ENCODE measurements around the gene TMEM273. TPM values are rescaled to one million over a fixed set of nuclear protein-coding genes. Genes with fewer than 3 reads are reported as not detected.

The TMEM273 gene
- total RNA-seq, 2 donors from 2014 or later, result 22.5 to 88.0 TPM

DNA sequence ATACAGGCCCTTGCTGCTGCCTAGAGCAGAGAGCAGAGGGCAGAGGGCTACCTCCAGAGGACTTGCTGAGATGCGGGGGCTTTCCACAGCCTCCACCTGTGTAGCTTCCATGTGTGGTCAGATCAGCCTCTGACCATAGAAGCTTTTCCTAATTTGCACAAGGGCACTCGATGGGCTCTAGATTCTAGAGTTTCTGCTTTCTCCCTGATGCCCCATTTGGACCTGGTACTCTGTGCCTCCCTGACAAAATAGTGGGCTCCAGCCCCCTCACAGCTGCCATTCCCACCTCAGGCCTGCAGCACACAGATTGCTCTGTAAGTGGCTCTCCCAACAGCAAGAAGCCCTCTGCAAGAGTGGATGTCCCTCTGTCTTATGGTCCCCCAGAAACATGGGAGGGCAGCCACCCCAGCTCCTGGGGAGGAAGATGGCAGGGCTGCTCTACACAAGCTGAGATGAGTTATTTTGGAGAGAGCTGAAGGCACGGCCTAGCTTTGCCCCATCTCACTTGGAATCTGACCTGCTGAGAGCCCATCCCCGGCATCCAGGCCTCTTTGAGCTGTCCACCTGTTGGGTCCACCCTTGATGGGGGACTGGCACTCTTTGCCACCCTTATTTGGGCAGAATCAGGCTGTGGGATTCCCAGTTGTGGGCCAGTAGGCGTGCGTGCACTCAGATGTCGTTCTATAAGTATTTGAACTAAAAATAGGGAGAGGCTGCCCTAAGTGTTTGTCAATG is 16.7 kb downstream of the TMEM273 start:
- Mint-ChIP-seq H3K27ac (no peak overlapping the region), H3K4me3 (no peak overlapping the region), H3K4me1 (ENCODE audit: low read depth) (peaks cover 16% of the 10 kb centered on the region), H3K9me3 (no peaks in the 10 kb centered on the region), H3K36me3 (ENCODE audit: insufficient read depth in 2 of 2) (peaks cover 0 to under 1% of the 10 kb centered on the region in 2 donors), H3K27me3 (ENCODE audit: low read depth) (peaks cover 5% of the 10 kb centered on the region)
- no peak for DNase-seq
- ATAC-seq (replicated peaks in 1 of 2), result no peak

DNA sequence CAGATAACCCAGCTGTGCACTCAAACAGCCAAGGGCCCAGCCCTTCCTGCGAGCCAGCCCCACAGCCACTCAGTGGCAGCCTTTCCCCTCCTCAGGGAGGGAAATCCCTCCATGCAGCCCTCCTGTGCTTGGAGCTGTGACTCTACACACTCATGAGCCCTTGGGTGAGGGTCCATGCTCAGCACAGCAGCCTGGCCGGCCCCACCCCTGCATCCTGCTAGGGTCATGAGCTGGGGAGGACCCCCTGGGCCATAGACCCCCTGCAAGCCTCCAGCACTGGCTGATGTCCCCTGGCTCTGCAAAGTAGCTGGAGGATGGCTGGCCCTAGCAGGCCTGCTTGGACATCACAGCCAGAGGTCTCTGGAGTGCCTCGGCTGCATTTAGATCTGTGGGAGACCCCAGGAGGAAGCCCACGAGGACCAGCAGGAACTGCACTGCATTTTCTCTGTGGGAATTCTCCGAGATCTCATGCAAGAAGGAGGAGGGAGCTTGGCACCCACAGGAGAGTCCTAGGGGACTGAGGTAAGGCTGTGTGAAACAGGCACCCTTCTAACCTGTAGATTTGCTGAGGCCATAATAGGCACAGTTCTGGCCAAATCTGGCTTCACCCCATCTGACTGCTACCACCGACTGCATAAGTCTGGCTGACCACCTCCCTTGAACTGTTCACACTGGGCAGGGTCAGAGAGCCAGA is 17.4 kb downstream of the TMEM273 start:
- H3K36me3 Mint-ChIP-seq (ENCODE audit: insufficient read depth in 2 of 2), result peaks cover 0 to 3% of the 10 kb centered on the region in 2 donors

DNA sequence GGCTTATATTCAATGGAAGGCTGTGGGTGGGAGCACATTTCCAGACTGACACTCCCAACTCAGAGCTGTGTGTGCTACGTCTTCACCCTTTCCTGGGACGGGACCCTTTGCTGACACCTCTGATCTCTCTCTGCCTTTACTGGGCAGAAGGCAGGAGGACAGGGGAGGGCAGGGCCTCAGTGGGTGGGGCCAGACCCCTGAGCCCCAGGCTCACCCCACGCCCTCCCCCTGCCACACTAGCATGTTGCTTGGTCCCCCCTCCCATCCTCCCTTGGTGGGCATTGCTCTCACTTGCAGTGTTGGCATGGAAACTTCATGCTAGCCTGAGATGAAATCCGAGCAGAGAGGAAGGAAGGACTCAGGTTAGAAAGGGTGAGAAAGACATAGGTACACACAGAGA is 18.4 kb downstream of the TMEM273 start:
- H3K36me3 Mint-ChIP-seq (ENCODE audit: insufficient read depth in 2 of 2), result peaks cover 0 to 3% of the 10 kb centered on the region in 2 donors
- ATAC-seq (replicated peaks in 1 of 2), result no peak
- peaks cover 14% of the 10 kb centered on the region for H3K4me1 Mint-ChIP-seq (ENCODE audit: low read depth)
- H3K27me3 Mint-ChIP-seq (ENCODE audit: low read depth), result peaks cover 5% of the 10 kb centered on the region
- DNase-seq, result no peak
- H3K27ac Mint-ChIP-seq, result no peak overlapping the region
- H3K4me3 Mint-ChIP-seq, result no peak overlapping the region
- no peaks in the 10 kb centered on the region for H3K9me3 Mint-ChIP-seq

More for the DNA sequence above, 17.4 kb downstream of the TMEM273 start:
- H3K27ac Mint-ChIP-seq, result peak overlapping the region; percentile 13
- ATAC-seq (replicated peaks in 1 of 2), result no peak
- no peak for DNase-seq
- H3K4me3 Mint-ChIP-seq, result no peak overlapping the region
- H3K27me3 Mint-ChIP-seq (ENCODE audit: low read depth), result peaks cover 5% of the 10 kb centered on the region
- peaks cover 15% of the 10 kb centered on the region for H3K4me1 Mint-ChIP-seq (ENCODE audit: low read depth)
- no peaks in the 10 kb centered on the region for H3K9me3 Mint-ChIP-seq

DNA sequence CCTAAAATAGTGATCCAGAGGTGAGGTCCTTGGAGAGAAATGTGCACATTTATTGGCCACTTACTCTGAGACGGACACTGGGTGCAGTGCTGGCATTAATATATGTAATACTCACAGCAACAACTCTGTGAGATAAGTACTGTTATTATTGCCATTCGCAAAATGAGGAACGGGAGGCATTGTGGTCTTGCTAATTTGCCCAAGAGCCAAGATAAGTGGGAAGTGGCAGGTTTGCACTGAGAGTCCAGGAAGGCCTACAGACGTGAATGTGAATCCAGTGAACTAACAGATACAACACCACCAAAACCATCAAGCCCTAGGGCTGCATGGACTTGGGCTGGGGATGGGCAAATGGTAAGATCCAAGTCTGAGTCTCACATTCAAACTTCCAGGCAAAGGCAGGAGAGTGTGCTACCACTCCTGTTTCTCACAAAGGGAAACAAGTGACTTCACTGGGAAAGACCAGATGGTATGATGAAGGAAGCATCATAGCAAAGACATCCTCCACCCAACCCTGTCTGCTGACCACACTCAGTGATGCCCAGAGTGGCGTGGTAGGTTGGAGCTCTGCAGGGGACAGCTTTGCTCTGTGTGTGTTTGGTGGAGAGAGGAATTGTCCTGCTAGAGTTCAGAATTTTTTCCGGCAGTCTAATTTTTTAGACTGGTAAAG is 19.2 kb downstream of the TMEM273 start:
- H3K36me3 Mint-ChIP-seq (ENCODE audit: insufficient read depth in 2 of 2), result peaks cover 2 to 5% of the 10 kb centered on the region in 2 donors
- H3K4me1 Mint-ChIP-seq (ENCODE audit: low read depth), result peaks cover 14% of the 10 kb centered on the region
- H3K27ac Mint-ChIP-seq, result no peak overlapping the region
- H3K27me3 Mint-ChIP-seq (ENCODE audit: low read depth), result peaks cover 12% of the 10 kb centered on the region
- no peaks in the 10 kb centered on the region for H3K9me3 Mint-ChIP-seq
- H3K4me3 Mint-ChIP-seq, result no peak overlapping the region
- ATAC-seq (replicated peaks in 1 of 2) (no peak), DNase-seq (no peak)

DNA sequence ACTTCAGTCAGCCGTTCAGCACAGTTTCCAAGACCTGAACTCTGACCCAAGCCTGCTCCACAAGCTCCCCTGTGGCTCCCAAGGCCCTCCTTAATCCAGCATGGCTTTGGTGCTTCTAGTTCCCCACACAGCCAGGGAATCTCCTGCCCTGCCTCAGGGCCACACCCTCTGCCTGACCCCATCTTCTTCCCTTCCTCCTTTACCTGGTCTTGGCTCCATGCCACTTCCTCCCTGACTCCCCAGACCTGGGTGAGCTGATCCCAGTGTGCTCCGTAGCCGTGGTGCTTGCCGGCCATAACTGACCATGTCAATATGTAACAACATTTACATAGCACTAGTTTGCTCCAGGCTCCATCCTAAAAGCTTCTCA is 20.0 kb downstream of the TMEM273 start:
- peaks cover 15% of the 10 kb centered on the region for H3K4me1 Mint-ChIP-seq (ENCODE audit: low read depth)
- peaks cover 2 to 5% of the 10 kb centered on the region in 2 donors for H3K36me3 Mint-ChIP-seq (ENCODE audit: insufficient read depth in 2 of 2)
- H3K9me3 Mint-ChIP-seq, result no peaks in the 10 kb centered on the region
- H3K27ac Mint-ChIP-seq, result peak overlapping the region; percentile 43
- no peak for DNase-seq
- no peak for ATAC-seq (replicated peaks in 1 of 2)
- H3K4me3 Mint-ChIP-seq, result no peak overlapping the region
- peaks cover 8% of the 10 kb centered on the region for H3K27me3 Mint-ChIP-seq (ENCODE audit: low read depth)

DNA sequence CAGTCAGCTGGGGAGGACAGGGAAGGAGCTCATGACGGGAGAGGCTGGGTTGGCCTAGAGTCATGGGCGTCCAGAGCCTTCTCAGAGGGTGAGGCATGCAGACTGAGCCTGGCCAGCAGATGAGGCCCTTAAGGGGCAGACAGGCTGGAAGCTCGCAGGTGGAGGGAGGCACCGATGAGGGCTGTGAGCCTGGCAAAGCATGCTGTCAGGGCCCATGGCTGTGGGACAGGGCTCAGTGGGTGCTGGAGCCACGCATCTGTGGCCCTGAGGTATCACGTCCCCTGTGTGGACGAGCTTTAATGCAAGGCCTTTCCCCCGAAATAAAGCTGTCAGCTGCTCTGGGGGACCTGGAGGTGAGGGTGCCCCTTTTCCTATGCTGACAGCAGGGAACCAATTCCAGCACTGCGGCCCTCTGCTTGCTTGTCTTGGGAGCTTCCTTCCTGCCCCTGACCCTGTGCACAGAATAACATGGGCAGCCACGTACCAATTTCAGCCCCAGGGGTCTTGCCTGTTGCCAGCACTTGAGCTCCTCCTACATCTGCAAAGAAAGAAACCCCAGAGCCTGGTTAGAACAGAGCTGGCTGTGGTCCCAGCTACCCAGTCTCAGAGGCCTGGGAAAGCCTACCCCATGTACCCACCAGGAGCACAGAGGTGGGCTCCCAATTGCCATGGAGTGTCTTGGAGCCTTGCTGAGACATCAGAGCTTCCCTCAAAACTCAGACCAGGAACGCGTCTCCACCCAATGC is 20.6 kb downstream of the TMEM273 start:
- H3K9me3 Mint-ChIP-seq, result no peaks in the 10 kb centered on the region

DNA sequence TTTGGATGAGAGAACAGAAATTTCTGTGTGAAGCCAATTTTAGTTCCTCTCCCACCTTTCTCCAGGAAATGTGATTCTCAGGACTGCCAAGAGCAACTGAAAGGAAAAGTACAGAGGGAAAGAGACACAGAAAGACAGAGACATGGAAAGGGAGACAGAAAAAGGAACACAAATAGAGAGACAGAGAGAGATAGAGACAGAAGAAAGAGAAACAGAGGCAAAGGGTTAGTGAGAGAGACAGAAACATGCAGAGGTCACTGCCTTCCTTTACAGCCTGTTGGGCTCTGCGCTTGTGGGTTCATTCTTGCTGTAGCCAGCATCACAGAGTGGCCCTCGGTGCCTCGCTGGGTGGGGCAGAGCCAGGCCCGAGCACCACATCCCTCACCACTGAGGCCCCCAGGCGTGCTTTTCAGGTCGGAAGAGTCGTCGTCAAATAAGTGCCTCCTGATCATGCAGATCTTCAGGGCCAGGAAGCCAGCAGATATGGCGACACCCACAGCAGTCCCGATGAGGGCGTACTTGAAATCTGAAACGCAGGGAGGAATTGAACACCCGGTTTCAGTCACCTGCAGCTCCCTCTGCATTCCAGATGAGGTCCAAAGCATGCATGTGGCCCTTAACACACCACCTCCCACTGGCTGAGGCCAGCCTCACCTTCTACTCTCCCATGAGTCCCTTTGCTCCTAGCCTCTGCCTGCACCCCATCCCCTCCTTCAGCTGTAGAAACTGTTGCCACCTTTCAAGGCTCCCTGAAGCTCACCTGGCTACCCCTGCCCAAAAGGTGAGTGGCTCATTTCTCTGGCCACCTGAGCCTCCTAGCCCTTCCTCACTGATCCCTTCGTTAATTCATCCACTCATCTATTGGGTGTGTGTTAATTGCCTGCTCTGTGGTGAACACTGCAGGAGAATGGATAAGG is 21.4 kb downstream of the TMEM273 start:
- H3K9me3 Mint-ChIP-seq, result no peaks in the 10 kb centered on the region
- peak overlapping the region; percentile 58 for H3K27ac Mint-ChIP-seq
- ATAC-seq (replicated peaks in 1 of 2) (no peak), DNase-seq (no peak)
- H3K4me3 Mint-ChIP-seq, result peak overlapping the region in 1 of 2 donors; percentile 11
- H3K36me3 Mint-ChIP-seq (ENCODE audit: insufficient read depth in 2 of 2), result peaks cover 2 to 5% of the 10 kb centered on the region in 2 donors
- H3K27me3 Mint-ChIP-seq (ENCODE audit: low read depth), result peaks cover 12% of the 10 kb centered on the region
- peaks cover 20% of the 10 kb centered on the region for H3K4me1 Mint-ChIP-seq (ENCODE audit: low read depth)

More for the DNA sequence above, 20.6 kb downstream of the TMEM273 start:
- Mint-ChIP-seq H3K4me1 (ENCODE audit: low read depth) (peaks cover 15% of the 10 kb centered on the region), H3K27me3 (ENCODE audit: low read depth) (peaks cover 8% of the 10 kb centered on the region), H3K27ac (no peak overlapping the region), H3K36me3 (ENCODE audit: insufficient read depth in 2 of 2) (peaks cover 2 to 5% of the 10 kb centered on the region in 2 donors), H3K4me3 (no peak overlapping the region)
- no peak for DNase-seq
- no peak for ATAC-seq (replicated peaks in 1 of 2)

DNA sequence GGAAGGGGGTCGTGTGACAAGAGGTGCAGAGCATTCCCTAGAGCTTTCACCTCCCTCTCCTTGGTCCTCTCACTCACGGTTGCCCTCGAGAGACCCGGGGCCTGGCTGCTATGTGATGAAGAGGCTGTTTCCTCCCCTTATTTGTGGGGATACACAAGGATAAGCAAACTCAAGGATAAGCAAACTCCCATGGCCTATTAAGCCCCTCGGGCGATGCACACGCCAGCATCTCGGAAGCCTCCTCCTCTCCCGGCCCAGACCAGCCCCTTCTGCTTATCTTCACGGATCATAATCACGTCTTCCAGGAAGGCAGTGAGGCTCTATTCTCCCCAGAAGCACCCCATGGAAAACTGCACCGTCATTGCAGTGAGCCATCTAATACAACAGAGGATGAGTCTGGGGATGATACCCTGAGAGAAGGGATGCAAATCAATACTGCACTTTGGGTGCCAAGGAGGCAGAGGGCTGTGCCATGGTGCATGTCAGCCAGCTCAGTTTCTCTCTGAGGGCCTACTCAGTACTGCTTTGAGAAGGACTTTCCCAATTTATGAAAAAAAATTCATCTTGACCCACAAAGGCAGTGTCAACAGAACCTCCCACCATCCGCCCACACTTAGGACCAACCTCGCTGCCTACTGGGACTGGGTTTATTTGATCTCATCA is 22.2 kb downstream of the TMEM273 start:
- DNase-seq, result no peak
- no peaks in the 10 kb centered on the region for H3K9me3 Mint-ChIP-seq
- peaks cover 16% of the 10 kb centered on the region for H3K27me3 Mint-ChIP-seq (ENCODE audit: low read depth)
- H3K4me3 Mint-ChIP-seq, result peak overlapping the region in 1 of 2 donors; percentile 11
- peaks cover 23% of the 10 kb centered on the region for H3K4me1 Mint-ChIP-seq (ENCODE audit: low read depth)
- peaks cover 2 to 5% of the 10 kb centered on the region in 2 donors for H3K36me3 Mint-ChIP-seq (ENCODE audit: insufficient read depth in 2 of 2)
- peak overlapping the region; percentile 39 for H3K27ac Mint-ChIP-seq
- ATAC-seq (replicated peaks in 1 of 2), result no peak

DNA sequence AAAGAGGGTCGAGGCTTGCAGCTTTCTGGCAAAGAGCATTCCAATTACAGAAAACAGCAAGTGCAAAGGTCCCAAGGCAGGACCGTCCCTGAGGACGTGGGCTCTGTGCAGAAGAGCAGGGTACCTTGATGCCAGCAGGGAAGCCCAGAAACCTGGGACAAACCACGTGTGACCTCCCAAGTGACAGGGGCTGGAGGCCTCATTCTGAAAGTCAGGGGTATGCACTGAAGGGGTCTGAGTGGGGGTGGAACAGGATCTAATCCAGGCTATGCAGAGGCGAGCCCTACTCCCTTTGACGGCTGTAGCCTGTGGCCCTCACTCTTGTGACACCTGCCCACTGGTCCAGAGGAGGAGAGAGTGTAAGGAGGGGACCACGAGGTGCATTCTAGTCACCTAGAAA is 22.9 kb downstream of the TMEM273 start:
- Mint-ChIP-seq H3K36me3 (ENCODE audit: insufficient read depth in 2 of 2) (peaks cover 2 to 5% of the 10 kb centered on the region in 2 donors), H3K27ac (no peak overlapping the region), H3K4me3 (no peak overlapping the region), H3K4me1 (ENCODE audit: low read depth) (peaks cover 23% of the 10 kb centered on the region), H3K27me3 (ENCODE audit: low read depth) (peaks cover 16% of the 10 kb centered on the region), H3K9me3 (no peaks in the 10 kb centered on the region)
- DNase-seq, result no peak
- no peak for ATAC-seq (replicated peaks in 1 of 2)

DNA sequence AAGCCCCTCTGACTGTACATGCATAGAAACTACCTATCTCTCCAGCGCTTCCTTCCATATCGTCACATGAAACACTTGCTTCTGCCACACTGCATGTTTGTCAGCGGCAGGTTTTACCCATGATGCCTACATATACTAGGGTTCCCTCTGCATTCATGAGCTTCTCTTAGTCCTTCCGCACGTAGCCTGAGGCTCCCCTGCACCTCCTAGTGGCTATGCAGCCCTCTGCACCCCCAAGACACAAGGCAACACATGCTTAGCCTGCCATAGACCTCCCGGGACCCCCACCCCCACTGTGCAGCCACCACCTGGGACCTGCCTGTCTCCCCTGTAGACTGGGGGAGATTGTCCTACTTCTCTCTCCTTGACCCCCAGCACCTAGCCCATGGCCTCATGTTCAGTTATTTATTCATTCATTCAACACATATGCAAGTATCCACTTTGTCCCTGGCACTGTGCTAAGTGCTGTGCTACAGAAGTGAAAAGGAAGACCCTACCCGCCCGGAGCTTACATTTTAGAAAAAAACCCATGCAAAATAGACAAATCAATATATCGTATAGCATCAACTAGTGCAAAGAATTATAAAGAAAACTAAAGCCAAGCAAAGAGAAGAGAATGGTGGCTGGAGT is 23.5 kb downstream of the TMEM273 start:
- Mint-ChIP-seq H3K27ac (peak overlapping the region; percentile 56), H3K27me3 (ENCODE audit: low read depth) (peaks cover 16% of the 10 kb centered on the region)

DNA sequence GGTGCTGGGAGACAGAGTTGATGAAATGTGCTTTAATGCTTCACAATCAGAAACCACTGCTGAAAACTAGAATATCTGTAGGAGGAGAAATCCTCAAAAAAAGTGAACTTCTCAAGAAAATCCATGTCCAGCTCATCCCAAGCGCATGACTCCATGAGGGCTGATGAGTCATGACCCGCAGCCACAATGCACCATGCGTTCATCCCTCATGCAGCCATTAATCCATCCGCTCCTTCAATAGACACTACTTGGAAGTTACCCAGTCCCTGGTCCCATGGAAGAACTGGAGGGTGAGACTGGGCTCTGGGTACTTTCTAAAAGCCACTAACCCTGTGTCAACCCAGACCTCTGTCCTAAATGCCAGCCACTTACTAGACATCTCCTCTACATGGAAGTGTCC is 24.4 kb downstream of the TMEM273 start:
- no peak overlapping the region for H3K27ac Mint-ChIP-seq
- H3K4me3 Mint-ChIP-seq, result no peak overlapping the region
- H3K27me3 Mint-ChIP-seq (ENCODE audit: low read depth), result peaks cover 16% of the 10 kb centered on the region
- H3K4me1 Mint-ChIP-seq (ENCODE audit: low read depth), result peaks cover 23% of the 10 kb centered on the region
- no peak for ATAC-seq (replicated peaks in 1 of 2)
- no peak for DNase-seq
- H3K9me3 Mint-ChIP-seq, result no peaks in the 10 kb centered on the region
- H3K36me3 Mint-ChIP-seq (ENCODE audit: insufficient read depth in 2 of 2), result peaks cover 2 to 5% of the 10 kb centered on the region in 2 donors

More for the DNA sequence above, 23.5 kb downstream of the TMEM273 start:
- H3K9me3 Mint-ChIP-seq, result no peaks in the 10 kb centered on the region
- peaks cover 23% of the 10 kb centered on the region for H3K4me1 Mint-ChIP-seq (ENCODE audit: low read depth)
- ATAC-seq (replicated peaks in 1 of 2) (peak; percentile 84 to 87), DNase-seq (peak; percentile 52 to 59)
- H3K36me3 Mint-ChIP-seq (ENCODE audit: insufficient read depth in 2 of 2), result peaks cover 2 to 5% of the 10 kb centered on the region in 2 donors
- no peak overlapping the region for H3K4me3 Mint-ChIP-seq

Data from activated T-cell treated with anti-CD3 and anti-CD28 coated beads, Interleukin-2, amount 50 U/mL, for 72 hours (primary cell).